ENCODE results near the gene INPP4A.

INPP4A gene

GRCh38 chr2:98478088-98478551 lies 33.5 kb downstream of the INPP4A start:
- no peak for DNase-seq

- DNase-seq = no peak
These were observed 34.2 kb downstream of the INPP4A start for GRCh38 chr2:98478907-98479306.

GRCh38 chr2:98479371-98479770 lies 34.7 kb downstream of the INPP4A start:
- DNase-seq = no peak

- no peak for DNase-seq
These were observed 35.4 kb downstream of the INPP4A start for GRCh38 chr2:98479959-98480524.

GRCh38 chr2:98480598-98480997 lies 35.9 kb downstream of the INPP4A start:
- no peak for DNase-seq

- no peak for DNase-seq
These were observed 37.7 kb downstream of the INPP4A start for GRCh38 chr2:98482362-98482761.

GRCh38 chr2:98483257-98483861 lies 38.7 kb downstream of the INPP4A start:
- no peak for DNase-seq

GRCh38 chr2:98484121-98484557 lies 39.5 kb downstream of the INPP4A start:
- no peak for DNase-seq

- DNase-seq = no peak
These were observed 40.2 kb downstream of the INPP4A start for GRCh38 chr2:98484652-98485452.

GRCh38 chr2:98485453-98485755 lies 40.7 kb downstream of the INPP4A start:
- DNase-seq = no peak

GRCh38 chr2:98486374-98486981 lies 41.8 kb downstream of the INPP4A start:
- DNase-seq = no peak

- DNase-seq = no peak
These were observed 42.6 kb downstream of the INPP4A start for GRCh38 chr2:98487101-98487805.

GRCh38 chr2:98487806-98488189 lies 43.1 kb downstream of the INPP4A start:
- no peak for DNase-seq

GRCh38 chr2:98488252-98488651 lies 43.6 kb downstream of the INPP4A start:
- DNase-seq = no peak

GRCh38 chr2:98489486-98489885 lies 44.8 kb downstream of the INPP4A start:
- DNase-seq = no peak

- DNase-seq = no peak
These were observed 45.6 kb downstream of the INPP4A start for GRCh38 chr2:98489971-98490962.

GRCh38 chr2:98492441-98492840 lies 47.8 kb downstream of the INPP4A start:
- DNase-seq = no peak

GRCh38 chr2:98494699-98495098 lies 50.0 kb downstream of the INPP4A start:
- no peak for DNase-seq

GRCh38 chr2:98496750-98497493 lies 52.3 kb downstream of the INPP4A start:
- DNase-seq = no peak

GRCh38 chr2:98498703-98499440 lies 54.2 kb downstream of the INPP4A start:
- no peak for DNase-seq

Data from activated gamma-delta T cell (primary cell).